A549 (cell line): ENCODE data around the gene RFTN2.

Experiments
- CBX8 ChIP-seq: fragments of 200-600 bp; sonication (generic); IDR thresholded peaks from 2 replicates; pipeline ENCODE4 v1.6.1; 2016
- CEBPB ChIP-seq, 2 experiments: fragments of >200 bp in 1 of 2; sonication (Bioruptor Twin) in 1 of 2; formaldehyde crosslinking in 1 of 2; IDR thresholded peaks; 2 replicates each; pipeline ENCODE4 v1.6.1; 2012 to 2016
- EP300 ChIP-seq, 2 experiments: fragments of >200 bp; sonication (Bioruptor Twin); formaldehyde crosslinking; IDR thresholded peaks; 2 replicates in 1 of 2; 3 replicates in 1 of 2; pipeline ENCODE4 v1.6.1; 2016 to 2017
- HDAC2 ChIP-seq: fragments of 200-600 bp; sonication (generic); IDR thresholded peaks from 2 replicates; pipeline ENCODE4 v1.6.1; 2016
- POLR2A ChIP-seq: IDR thresholded peaks from 2 replicates; pipeline ENCODE4 v1.6.1; 2012; ENCODE audit warnings: mild to moderate bottlenecking, low read length
- RAD21 ChIP-seq, 2 experiments: fragments of >200 bp in 1 of 2; sonication (Bioruptor Twin) in 1 of 2; formaldehyde crosslinking in 1 of 2; IDR thresholded peaks in 1 of 2; conservative IDR thresholded peaks in 1 of 2; 2 replicates in 1 of 2; 3 replicates in 1 of 2; pipeline ENCODE4 v1.6.1; 2012 to 2018; ENCODE audit warnings: inconsistent platforms in 1 of 2
- RFX5 ChIP-seq: fragments of 450-650 bp; IDR thresholded peaks from 2 replicates; pipeline ENCODE4 v1.7.1; 2014; ENCODE audit warnings: antibody characterized with exemption, mild to moderate bottlenecking, moderate library complexity
- SREBF2 ChIP-seq: fragments of 450-650 bp; IDR thresholded peaks from 2 replicates; pipeline ENCODE4 v1.6.1; 2014; ENCODE audit warnings: mild to moderate bottlenecking, moderate library complexity
- ZFP36 ChIP-seq: fragments of 450-650 bp; IDR thresholded peaks from 2 replicates; pipeline ENCODE4 v1.6.1; 2014; ENCODE audit warnings: borderline replicate concordance; ENCODE audit not compliant: partially characterized antibody
- TF ChIP-seq, protein P1 (sequence below): fragments of >200 bp; sonication (Bioruptor Twin); formaldehyde crosslinking; IDR thresholded peaks from 3 replicates; pipeline ENCODE4 v1.5.1; 2016
- TF ChIP-seq, protein P2 (sequence below): fragments of 450-650 bp; IDR thresholded peaks from 2 replicates; pipeline ENCODE4 v1.6.1; 2014; ENCODE audit warnings: antibody characterized with exemption
- TF ChIP-seq, protein P3 (sequence below): IDR thresholded peaks from 2 replicates; pipeline ENCODE4 v1.6.1; 2012
- TF ChIP-seq, protein P4 (sequence below): fragments of >200 bp; sonication (Bioruptor Twin); formaldehyde crosslinking; IDR thresholded peaks from 3 replicates; pipeline ENCODE4 v1.6.1; 2016
- TF ChIP-seq, protein P5 (sequence below): fragments of 200-600 bp; sonication (generic); IDR thresholded peaks from 2 replicates; pipeline ENCODE4 v1.6.1; 2016; ENCODE audit warnings: antibody characterized with exemption, mild to moderate bottlenecking, moderate library complexity

DNA sequence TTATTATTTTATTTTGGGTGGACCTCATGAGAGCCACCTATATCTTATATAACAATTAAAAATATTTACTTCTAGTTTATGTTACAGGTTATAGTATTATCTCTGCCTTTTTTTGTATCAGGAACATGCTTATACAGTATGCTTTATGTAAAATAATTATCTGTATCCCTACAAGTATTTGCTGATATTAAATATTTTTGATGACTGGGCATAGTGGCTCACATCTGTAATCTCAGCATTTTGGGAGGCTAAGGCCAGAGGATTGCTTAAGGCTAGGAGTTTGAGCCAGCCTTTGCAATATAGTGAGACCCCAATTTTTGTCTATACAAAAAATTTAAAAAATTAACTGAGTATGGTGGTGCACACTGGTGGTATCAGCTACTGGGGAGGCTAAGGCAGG lies 119.9 kb downstream of the RFTN2 start:
- TF ChIP-seq, protein P1, sequence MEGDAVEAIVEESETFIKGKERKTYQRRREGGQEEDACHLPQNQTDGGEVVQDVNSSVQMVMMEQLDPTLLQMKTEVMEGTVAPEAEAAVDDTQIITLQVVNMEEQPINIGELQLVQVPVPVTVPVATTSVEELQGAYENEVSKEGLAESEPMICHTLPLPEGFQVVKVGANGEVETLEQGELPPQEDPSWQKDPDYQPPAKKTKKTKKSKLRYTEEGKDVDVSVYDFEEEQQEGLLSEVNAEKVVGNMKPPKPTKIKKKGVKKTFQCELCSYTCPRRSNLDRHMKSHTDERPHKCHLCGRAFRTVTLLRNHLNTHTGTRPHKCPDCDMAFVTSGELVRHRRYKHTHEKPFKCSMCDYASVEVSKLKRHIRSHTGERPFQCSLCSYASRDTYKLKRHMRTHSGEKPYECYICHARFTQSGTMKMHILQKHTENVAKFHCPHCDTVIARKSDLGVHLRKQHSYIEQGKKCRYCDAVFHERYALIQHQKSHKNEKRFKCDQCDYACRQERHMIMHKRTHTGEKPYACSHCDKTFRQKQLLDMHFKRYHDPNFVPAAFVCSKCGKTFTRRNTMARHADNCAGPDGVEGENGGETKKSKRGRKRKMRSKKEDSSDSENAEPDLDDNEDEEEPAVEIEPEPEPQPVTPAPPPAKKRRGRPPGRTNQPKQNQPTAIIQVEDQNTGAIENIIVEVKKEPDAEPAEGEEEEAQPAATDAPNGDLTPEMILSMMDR: no peak
- TF ChIP-seq POLR2A (no peak), EP300 (IDR thresholded peaks at IDR 0.05) (no peak), HDAC2 (no peak), ZFP36 (no peak), RFX5 (no peak), CBX8 (no peak), RAD21 (conservative IDR thresholded peaks at IDR 0.05 in 1 of 2, IDR thresholded peaks at IDR 0.05 in 1 of 2) (no peak), SREBF2 (no peak), CEBPB (IDR thresholded peaks at IDR 0.05) (no peak)
- TF ChIP-seq, protein P2, sequence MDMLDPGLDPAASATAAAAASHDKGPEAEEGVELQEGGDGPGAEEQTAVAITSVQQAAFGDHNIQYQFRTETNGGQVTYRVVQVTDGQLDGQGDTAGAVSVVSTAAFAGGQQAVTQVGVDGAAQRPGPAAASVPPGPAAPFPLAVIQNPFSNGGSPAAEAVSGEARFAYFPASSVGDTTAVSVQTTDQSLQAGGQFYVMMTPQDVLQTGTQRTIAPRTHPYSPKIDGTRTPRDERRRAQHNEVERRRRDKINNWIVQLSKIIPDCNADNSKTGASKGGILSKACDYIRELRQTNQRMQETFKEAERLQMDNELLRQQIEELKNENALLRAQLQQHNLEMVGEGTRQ: no peak
- TF ChIP-seq, protein P3, sequence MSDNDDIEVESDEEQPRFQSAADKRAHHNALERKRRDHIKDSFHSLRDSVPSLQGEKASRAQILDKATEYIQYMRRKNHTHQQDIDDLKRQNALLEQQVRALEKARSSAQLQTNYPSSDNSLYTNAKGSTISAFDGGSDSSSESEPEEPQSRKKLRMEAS: no peak
- TF ChIP-seq, protein P4, sequence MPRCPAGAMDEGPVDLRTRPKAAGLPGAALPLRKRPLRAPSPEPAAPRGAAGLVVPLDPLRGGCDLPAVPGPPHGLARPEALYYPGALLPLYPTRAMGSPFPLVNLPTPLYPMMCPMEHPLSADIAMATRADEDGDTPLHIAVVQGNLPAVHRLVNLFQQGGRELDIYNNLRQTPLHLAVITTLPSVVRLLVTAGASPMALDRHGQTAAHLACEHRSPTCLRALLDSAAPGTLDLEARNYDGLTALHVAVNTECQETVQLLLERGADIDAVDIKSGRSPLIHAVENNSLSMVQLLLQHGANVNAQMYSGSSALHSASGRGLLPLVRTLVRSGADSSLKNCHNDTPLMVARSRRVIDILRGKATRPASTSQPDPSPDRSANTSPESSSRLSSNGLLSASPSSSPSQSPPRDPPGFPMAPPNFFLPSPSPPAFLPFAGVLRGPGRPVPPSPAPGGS: no peak
- TF ChIP-seq, protein P5, sequence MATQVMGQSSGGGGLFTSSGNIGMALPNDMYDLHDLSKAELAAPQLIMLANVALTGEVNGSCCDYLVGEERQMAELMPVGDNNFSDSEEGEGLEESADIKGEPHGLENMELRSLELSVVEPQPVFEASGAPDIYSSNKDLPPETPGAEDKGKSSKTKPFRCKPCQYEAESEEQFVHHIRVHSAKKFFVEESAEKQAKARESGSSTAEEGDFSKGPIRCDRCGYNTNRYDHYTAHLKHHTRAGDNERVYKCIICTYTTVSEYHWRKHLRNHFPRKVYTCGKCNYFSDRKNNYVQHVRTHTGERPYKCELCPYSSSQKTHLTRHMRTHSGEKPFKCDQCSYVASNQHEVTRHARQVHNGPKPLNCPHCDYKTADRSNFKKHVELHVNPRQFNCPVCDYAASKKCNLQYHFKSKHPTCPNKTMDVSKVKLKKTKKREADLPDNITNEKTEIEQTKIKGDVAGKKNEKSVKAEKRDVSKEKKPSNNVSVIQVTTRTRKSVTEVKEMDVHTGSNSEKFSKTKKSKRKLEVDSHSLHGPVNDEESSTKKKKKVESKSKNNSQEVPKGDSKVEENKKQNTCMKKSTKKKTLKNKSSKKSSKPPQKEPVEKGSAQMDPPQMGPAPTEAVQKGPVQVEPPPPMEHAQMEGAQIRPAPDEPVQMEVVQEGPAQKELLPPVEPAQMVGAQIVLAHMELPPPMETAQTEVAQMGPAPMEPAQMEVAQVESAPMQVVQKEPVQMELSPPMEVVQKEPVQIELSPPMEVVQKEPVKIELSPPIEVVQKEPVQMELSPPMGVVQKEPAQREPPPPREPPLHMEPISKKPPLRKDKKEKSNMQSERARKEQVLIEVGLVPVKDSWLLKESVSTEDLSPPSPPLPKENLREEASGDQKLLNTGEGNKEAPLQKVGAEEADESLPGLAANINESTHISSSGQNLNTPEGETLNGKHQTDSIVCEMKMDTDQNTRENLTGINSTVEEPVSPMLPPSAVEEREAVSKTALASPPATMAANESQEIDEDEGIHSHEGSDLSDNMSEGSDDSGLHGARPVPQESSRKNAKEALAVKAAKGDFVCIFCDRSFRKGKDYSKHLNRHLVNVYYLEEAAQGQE: no peak
